Hematopoietic multipotent progenitor cell treated with erythropoietin and hydrocortisone succinate and interleukin-3 and kit ligand, for 17 days (in vitro differentiated cells): ENCODE results near the gene MYO1F.

ENCODE experiments used
- DNase-seq: peaks from one replicate; pipeline ENCODE4 v3.0.0-alpha.2; 2015; ENCODE audit warnings: low spot score

The MYO1F gene

DNA sequence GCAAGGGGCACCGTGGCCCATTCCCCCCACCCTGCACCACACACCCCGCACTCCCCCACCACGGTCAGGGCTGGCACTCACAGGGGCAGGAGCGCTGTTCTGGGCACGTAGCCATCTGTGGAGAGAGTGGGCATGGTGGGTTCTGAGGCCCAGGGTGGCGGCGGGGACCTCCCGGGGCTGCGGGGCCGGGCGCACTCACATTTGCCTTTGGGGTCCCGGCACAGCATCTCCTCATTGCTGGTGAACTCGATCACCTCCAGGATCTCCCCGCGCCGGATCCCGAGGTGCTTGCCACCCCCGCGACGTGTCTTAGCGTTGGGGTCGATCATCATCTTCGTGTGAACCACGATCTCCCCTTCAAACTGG lies 86.9 kb downstream of the MYO1F start:
- no peak for DNase-seq

DNA sequence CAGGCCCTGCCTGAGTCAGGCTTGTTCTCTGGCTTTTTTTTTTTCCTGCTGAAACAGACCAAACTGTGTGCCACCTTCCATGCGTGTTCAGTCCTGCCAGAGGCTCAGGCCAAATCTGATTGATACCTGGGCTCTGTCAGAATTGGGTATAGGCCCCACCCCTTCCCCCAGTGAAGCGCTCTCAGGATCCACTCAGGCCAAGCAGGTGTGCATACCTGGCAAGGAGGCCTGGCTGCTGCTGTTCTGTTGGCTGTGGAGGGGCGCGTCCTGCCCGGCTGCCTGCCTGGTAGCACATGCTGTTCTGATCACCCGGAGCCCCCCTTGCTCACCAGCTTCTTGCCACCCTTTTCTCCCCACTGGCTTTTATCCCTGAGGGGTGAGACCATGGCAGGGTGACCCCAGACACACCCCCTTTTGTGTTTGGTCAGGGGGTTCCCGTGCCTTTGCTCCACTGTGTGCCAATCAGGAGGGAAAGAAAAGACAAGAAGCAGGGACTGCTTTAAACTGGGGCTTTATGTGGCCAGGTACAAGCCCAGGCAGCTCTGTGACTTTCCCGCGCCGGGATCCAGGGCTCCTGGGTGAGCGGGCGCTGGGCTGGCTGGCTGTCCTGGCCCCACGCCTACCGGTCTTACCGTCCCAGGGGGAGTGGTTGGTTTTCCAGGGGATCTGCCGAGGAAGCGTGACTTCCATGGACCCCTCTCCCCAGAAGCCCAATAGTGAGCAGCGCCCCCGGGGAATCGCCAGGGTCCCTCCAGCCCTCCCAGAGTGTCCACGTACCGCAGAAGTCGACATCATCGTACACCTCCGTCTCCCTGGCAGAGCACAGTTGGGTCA lies 87.5 kb downstream of the MYO1F start:
- no peak for DNase-seq

DNA sequence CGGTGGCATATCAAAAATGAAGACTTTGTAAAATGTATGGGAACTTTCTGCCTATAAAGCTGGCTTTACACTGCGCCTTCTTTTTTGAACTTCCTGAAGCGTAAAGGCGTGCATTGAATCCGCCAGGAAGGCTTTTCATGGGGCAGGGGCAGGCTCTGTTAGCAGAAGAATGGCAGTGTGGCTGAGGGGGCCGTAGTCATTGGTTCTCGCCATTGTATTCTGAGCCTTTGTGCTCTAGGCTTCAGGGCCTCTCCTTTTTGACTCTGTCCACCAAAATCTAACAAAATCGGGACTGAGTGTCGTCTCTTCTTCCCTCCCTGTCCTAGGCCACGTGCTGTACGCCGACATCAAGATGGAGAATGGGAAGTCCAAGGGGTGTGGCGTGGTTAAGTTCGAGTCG lies 88.9 kb downstream of the MYO1F start:
- DNase-seq = no peak

DNA sequence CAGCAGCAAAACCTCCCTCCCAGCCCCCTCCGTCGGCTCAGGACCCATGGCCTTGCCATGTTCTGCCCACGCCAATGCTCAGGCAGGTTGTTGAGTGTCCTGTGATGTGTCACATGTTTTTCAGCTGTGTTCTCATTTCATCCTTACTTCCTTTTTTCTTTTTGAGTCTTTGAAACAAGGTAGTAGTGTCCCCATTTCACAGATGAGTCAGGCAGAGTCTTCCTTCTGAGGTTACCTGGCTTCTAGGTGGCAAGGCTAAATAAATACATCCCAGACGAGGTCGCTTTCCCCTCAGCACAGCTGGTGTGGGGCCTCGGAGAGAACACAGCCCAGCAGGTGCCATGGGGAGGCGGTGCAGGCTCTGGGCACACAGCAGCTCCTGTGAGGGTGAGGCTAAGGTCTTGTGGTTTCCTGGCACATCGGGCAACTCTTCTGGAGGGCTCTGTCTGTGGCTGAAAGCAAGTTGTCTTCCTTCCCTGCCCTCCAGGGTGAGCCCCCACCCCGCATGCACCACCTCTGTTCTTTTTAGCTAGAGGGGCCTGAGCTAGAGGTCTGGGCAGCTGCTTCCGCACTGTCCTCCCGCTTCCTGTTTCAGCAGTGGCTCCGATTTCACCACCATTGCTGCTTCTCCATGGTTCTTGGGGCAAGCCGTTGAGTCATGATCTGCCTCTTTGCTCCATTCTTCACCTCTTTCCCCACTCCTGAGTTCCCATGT lies 89.9 kb downstream of the MYO1F start:
- no peak for DNase-seq

DNA sequence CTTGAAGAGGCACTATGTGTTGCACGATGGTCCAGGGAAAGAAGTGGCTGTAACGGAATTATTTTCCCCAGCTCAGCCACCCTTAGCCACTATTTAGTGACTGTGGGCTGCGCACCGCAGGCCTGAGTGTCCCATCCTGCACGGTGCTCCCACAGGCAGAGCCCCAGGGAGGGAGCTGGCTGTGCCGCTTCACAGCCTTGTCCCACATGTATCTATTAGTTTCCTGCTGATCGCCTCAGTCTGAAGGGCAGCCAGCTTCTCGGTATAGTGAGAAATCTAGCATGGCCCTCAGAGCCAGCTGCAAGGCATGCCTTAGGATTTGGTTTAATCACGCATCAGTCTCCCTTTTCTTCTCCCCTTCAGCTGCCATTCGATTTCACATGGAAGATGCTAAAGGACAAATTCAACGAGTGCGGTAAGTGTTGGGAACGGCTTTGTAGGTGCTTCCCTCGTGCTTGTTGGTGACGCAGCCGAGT lies 90.5 kb downstream of the MYO1F start:
- DNase-seq = no peak

DNA sequence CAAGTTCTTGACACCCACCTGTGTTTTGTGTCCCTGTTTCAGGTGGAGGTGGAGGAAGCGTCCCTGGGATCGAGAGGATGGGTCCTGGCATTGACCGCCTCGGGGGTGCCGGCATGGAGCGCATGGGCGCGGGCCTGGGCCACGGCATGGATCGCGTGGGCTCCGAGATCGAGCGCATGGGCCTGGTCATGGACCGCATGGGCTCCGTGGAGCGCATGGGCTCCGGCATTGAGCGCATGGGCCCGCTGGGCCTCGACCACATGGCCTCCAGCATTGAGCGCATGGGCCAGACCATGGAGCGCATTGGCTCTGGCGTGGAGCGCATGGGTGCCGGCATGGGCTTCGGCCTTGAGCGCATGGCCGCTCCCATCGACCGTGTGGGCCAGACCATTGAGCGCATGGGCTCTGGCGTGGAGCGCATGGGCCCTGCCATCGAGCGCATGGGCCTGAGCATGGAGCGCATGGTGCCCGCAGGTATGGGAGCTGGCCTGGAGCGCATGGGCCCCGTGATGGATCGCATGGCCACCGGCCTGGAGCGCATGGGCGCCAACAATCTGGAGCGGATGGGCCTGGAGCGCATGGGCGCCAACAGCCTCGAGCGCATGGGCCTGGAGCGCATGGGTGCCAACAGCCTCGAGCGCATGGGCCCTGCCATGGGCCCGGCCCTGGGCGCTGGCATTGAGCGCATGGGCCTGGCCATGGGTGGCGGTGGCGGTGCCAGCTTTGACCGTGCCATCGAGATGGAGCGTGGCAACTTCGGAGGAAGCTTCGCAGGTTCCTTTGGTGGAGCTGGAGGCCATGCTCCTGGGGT lies 91.5 kb downstream of the MYO1F start:
- DNase-seq = no peak

DNA sequence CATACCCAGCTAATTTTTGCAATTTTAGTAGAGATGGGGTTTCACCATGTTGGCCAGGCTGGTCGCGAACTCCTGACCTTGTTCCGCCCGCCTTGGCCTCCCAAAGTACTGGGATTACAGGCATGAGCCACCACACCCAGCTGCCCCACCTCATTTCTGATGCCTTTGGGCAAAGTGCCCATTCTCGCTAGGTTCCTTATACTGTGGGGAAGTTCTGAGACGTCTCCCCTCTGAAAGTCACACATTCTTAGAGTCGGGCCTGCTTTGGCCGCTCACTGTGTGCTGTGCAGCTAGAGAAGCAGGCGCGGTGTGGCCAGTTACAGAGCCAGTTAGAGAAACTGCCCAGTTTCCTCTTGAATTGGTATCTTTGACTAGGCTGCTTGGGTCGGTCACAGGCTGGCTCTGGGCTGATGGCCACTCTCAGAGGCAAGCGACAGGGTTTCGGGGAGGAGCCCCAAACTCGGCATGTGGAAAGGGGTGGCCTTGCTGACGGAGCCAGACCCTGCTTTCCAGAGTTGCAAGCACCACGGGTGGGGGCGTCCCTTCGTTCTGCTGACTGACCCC lies 92.8 kb downstream of the MYO1F start:
- DNase-seq = no peak

DNA sequence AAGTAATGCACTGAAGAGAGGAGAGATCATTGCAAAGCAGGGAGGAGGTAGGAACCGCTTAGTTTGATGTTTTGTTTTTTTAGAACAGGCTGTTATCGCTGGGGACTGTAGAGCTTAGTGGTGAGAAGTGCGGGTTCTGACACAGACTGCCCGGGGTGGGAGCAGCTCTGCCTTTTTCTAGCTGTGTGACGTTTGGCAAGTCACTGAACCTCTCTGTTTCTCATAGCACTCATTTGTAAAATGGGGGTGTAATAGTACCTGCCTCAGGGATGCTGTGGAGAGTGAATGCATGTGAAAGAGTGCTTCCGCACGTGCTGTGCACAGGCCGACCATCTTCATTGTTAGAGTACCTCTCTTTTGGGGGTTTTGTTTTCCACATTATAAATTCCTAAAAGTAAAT lies 94.1 kb downstream of the MYO1F start:
- no peak for DNase-seq

DNA sequence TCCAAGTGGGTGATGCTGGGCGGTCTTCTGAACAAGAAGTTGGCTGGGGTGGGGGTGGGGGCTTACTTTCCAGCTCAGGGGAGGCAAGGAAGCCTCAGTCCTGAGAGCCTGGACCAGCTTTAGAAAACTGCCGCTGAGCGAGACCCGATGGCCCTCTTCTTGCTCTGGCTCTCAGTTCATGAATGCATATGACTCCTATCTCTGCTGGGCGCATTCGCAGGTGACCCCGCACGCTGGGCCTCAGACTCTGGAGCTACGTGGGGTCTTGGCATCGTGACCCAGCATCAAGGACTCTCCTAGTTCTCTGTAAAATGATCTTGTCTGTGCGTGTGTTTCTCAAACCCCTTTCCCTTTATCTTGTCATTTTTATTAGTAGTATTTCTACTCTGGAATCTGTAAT lies 94.5 kb downstream of the MYO1F start:
- DNase-seq = no peak

DNA sequence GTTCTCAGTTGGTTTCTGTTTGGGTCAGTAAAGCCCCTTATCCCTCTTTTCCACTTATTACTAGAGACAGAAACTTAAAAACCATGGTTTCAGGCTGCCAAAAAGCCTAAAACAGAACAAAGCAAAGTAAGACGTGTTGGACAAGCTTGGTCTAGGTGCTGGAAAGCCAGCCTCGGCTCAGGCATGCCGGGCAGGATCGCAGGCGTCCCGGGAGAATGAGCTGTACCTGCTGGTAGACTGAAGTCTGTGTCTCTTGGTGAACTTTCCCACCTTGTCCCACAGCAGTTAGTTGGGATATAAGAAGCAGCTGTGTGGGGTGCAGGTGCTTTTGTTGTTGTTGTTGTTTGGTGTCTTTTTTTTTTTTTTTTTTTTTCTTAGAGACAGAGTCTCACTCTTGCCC lies 95.6 kb downstream of the MYO1F start:
- DNase-seq = no peak

DNA sequence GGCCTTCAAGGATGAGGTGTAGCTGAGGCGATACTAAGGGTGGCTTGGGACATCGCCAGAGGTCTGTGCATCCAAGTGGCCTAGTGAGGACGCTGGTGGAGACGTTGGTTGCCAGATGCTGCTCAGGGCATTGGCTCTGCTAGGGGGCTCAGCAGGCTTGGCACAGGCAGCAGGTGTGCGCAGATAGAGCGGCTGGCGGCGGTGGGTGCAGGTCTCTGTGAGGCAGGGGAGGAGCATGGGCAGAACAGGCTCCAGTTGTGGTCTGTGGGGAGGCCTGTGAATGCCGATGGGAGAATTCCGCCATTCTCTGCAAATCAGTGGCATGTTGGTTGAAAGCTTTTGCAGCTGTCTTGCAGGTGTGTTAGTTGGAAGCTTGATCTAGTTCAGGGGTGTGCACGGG lies 96.0 kb downstream of the MYO1F start:
- no peak for DNase-seq

DNA sequence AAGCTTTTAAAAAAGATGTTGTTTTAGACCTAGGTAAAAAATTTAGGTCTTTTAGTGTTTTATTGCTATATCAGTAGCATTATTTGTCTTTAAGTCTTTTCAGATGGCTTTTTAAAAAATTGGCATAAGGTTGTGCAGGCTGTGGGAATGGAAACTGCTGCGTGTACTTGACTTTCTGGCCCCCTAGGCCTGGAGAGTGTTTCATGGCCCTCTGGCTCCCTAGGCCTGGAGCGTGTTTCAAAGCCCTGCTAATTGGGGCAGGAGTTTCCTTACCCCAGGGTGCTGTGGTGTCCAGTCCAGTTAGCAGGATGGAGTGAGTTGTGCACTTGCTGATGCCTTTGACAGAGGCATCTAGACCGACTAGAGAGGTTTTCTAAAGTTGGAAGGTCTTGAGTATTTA lies 98.6 kb downstream of the MYO1F start:
- DNase-seq = no peak

DNA sequence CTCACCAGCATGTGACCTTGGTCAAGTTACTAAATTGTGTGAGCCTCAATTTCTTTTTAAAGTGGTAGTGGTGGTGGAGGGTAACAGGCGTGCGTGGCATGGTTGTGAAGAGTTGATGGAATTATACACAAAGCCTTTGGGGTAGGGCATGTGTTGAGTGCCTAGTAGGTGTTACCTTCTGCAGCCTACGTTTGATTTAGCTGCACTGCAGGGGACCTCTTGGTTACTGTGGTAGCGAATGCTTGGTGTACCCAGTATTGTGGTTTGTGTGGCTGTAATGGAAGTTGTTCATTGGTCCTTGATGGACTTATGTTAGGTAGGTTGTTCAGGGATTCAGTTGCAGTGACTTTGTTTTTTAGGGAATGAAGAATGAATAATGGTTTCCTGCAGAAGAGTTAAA lies 99.4 kb downstream of the MYO1F start:
- DNase-seq = no peak

DNA sequence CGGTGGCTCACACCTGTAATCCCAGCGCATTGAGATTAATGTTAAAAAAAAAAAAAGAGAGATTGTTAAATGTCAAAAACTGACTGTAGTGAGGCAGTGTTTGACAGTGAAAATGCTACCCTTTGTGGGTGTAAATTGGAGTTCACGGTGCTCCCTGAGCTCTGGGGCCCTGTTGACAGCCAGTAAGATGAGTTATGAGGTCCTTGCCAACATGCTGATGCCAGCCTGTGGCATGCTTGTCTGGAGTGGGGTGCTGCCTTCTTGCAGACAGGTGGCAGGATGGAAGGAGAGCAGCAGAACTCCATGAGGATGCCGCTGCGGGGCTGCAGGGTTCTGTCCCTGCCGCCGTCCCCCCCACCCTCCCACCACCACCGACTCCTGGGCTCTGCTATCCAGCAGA lies 100.7 kb downstream of the MYO1F start:
- no peak for DNase-seq

DNA sequence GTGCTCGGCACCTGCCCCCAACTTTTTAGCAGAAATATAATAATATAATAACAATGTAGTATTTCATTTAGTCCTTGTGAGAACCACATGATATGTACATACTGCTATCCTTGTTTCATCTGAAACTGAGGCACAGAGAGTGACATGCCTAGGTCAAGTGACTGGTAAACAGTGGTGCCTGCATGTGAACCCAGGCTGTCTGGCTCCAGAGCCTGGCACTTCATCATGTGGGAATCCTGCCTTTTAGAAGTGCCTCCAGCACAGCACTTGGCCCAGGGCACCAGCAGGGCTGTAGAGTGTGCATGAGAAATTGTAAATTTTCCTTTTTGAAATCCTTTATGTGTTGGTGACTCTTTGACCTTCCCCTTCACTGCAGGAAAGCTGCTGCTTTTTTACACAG lies 102.2 kb downstream of the MYO1F start:
- no peak for DNase-seq

DNA sequence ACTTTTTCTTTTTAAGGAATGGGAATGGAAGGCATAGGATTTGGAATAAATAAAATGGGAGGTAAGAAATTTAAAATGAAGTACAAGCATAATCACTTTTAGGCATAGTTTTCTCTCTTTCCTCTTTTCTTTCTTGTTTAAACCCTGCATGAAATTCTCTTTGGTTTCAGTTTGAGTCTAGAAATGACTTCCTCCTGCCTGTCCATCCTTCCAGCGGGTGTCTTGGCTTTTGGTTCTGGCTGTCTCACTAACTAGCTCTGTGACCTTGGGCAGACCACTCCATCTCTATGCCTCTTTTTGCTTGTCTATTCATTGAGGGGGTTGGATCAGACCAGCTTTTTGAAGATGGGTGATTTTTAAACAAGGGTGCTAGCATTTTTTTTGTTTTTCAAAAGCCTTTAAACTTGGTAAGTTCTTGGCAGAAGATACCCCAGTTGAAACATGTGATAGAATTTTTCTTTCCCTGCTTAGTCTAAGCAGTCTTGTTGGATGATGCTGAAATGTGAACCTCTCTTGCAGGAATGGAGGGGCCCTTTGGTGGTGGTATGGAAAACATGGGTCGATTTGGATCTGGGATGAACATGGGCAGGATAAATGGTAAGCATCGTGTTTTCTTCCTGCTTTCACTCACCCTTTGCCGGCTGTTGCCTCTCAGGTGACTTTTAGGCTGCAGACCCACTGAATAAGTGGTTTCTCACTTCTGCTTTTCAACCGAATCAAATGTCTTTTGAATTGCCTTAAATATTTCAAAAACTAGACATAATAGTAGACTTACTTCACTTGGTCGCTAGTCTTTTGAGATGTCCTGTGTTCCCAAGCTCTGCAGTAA lies 103.4 kb downstream of the MYO1F start:
- DNase-seq = no peak
